Smooth muscle cell (in vitro differentiated cells): ENCODE measurements around the gene FBXL14. TPM values are rescaled to one million over a fixed set of nuclear protein-coding genes. Genes with fewer than 3 reads are reported as not detected.

ENCODE experiments used
- DNase-seq: peaks from one replicate; lab custom pipeline; 2025; ENCODE audit not compliant: unreplicated experiment; lab: John Stamatoyannopoulos, UW
- H2AFZ ChIP-seq: fragments of 200-600 bp; sonication (generic); 2 replicates; pipeline ENCODE4 v1.6.0; 2016; ENCODE audit warnings: antibody characterized with exemption, low read depth, mild to moderate bottlenecking
- H3F3A ChIP-seq: fragments of 200-600 bp; sonication (generic); 2 replicates; pipeline ENCODE4 v1.6.0; 2017; ENCODE audit warnings: antibody characterized with exemption, low read depth
- H3K27ac ChIP-seq: fragments of 200-600 bp; sonication (generic); 2 replicates; pipeline ENCODE4 v1.5.1; 2016; ENCODE audit warnings: low read depth, mild to moderate bottlenecking
- H3K27me3 ChIP-seq: fragments of 200-600 bp; sonication (generic); 2 replicates; pipeline ENCODE4 v1.6.1; 2016; ENCODE audit warnings: low read depth, mild to moderate bottlenecking
- H3K36me3 ChIP-seq: fragments of 200-600 bp; sonication (generic); 2 replicates; pipeline ENCODE4 v1.5.1; 2016; ENCODE audit warnings: low read depth
- H3K4me1 ChIP-seq: fragments of 200-600 bp; sonication (generic); 2 replicates; pipeline ENCODE4 v1.5.1; 2016; ENCODE audit warnings: low read depth
- H3K4me2 ChIP-seq: fragments of 200-600 bp; sonication (generic); 2 replicates; pipeline ENCODE4 v1.6.0; 2016; ENCODE audit warnings: mild to moderate bottlenecking
- H3K4me3 ChIP-seq: fragments of 200-600 bp; sonication (generic); 2 replicates; pipeline ENCODE4 v1.5.1; 2016; ENCODE audit warnings: mild to moderate bottlenecking
- H3K79me2 ChIP-seq: fragments of 200-600 bp; sonication (generic); 2 replicates; pipeline ENCODE4 v1.6.0; 2016; ENCODE audit warnings: low read depth, mild to moderate bottlenecking
- H3K9ac ChIP-seq: fragments of 200-600 bp; sonication (generic); 2 replicates; pipeline ENCODE4 v1.6.0; 2016; ENCODE audit warnings: low read depth
- H3K9me3 ChIP-seq: fragments of 200-600 bp; sonication (generic); replicated peaks from 2 replicates; pipeline ENCODE4 v1.5.1; 2016; ENCODE audit warnings: low read depth
- H4K20me1 ChIP-seq: fragments of 200-600 bp; sonication (generic); 2 replicates; pipeline ENCODE4 v1.6.0; 2016; ENCODE audit warnings: low read depth
- WGBS: methylation state at CpG from one replicate; pipeline ENCODE4 v1.1.7; 2016; ENCODE audit warnings: low lambda C conversion rate; 5-methylcytosine and 5-hydroxymethylcytosine counted together
- polyA plus RNA-seq: library from polyadenylated mRNA; unstranded; fragments of >200 nt; fragmentation: Nextera tagmentation; extraction: Ambion mirVana; gene quantifications from 2 replicates; pipeline ENCODE4 v1.2.1, GENCODE V29; 2016
- total RNA-seq: library from RNA; depleted of rRNA; stranded (reverse); fragments of >200 nt; gene quantifications from 2 replicates; pipeline ENCODE4 v1.2.3, GENCODE V29; 2014
- TF ChIP-seq, protein P1 (sequence below): fragments of 200-600 bp; sonication (generic); IDR thresholded peaks from 2 replicates; pipeline ENCODE4 v1.5.1; 2017; ENCODE audit warnings: borderline replicate concordance, mild to moderate bottlenecking, antibody characterized with exemption; ENCODE audit not compliant: insufficient read depth, poor library complexity, severe bottlenecking

The FBXL14 gene
- total and polyA plus RNA-seq, 2 experiments from 2014 or later, result 5.0 to 9.3 TPM

GRCh38 chr12:1630133-1630826 lies 35.9 kb upstream of the FBXL14 start:
- Histone ChIP-seq H2AFZ (no peak overlapping the region), H3K27ac (no peak overlapping the region), H3K36me3 (no peaks in the 10 kb centered on the region), H3F3A (no peaks in the 10 kb centered on the region), H4K20me1 (peaks cover 38% of the 10 kb centered on the region), H3K9me3 (no peaks in the 10 kb centered on the region), H3K4me1 (peaks cover 27% of the 10 kb centered on the region), H3K4me2 (peak overlapping the region; percentile 90), H3K27me3 (peaks cover 38% of the 10 kb centered on the region), H3K9ac (no peak overlapping the region), H3K4me3 (peak overlapping the region; percentile 53), H3K79me2 (no peaks in the 10 kb centered on the region)
- TF ChIP-seq, protein P1, sequence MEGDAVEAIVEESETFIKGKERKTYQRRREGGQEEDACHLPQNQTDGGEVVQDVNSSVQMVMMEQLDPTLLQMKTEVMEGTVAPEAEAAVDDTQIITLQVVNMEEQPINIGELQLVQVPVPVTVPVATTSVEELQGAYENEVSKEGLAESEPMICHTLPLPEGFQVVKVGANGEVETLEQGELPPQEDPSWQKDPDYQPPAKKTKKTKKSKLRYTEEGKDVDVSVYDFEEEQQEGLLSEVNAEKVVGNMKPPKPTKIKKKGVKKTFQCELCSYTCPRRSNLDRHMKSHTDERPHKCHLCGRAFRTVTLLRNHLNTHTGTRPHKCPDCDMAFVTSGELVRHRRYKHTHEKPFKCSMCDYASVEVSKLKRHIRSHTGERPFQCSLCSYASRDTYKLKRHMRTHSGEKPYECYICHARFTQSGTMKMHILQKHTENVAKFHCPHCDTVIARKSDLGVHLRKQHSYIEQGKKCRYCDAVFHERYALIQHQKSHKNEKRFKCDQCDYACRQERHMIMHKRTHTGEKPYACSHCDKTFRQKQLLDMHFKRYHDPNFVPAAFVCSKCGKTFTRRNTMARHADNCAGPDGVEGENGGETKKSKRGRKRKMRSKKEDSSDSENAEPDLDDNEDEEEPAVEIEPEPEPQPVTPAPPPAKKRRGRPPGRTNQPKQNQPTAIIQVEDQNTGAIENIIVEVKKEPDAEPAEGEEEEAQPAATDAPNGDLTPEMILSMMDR, result peak; percentile 8
- WGBS, result 2% methylated on average over 44 of the region's 58 CpGs
- no peak for DNase-seq

GRCh38 chr12:1629338-1630132 lies 35.2 kb upstream of the FBXL14 start:
- WGBS, result 1% methylated on average over 21 of the region's 32 CpGs
- no peak overlapping the region for H3K27ac ChIP-seq
- no peak overlapping the region for H3K9ac ChIP-seq
- H3K9me3 ChIP-seq, result no peaks in the 10 kb centered on the region
- H3K4me3 ChIP-seq, result peak overlapping the region; percentile 53
- peaks cover 38% of the 10 kb centered on the region for H4K20me1 ChIP-seq
- no peaks in the 10 kb centered on the region for H3F3A ChIP-seq
- no peaks in the 10 kb centered on the region for H3K79me2 ChIP-seq
- H3K4me1 ChIP-seq, result peaks cover 27% of the 10 kb centered on the region
- peaks cover 38% of the 10 kb centered on the region for H3K27me3 ChIP-seq
- no peak for DNase-seq
- H3K4me2 ChIP-seq, result peak overlapping the region; percentile 90
- H2AFZ ChIP-seq, result no peak overlapping the region
- TF ChIP-seq, protein P1, result peak; percentile 10
- H3K36me3 ChIP-seq, result no peaks in the 10 kb centered on the region

GRCh38 chr12:1628666-1629337 lies 34.4 kb upstream of the FBXL14 start, which contains the start of gene WNT5B:
Gene WNT5B, plus strand, starts transcription at chr12:1629231. Its CDS starts 2,124 bp downstream, at chr12:1631355.
- Histone ChIP-seq H3K4me1 (peaks cover 27% of the 10 kb centered on the region), H3K79me2 (no peaks in the 10 kb centered on the region), H3K9ac (no peak within 1 kb of the TSS), H3K36me3 (no peaks in the 10 kb centered on the region), H3K4me2 (peak within 1 kb of the TSS; percentile 90), H3K27ac (no peak within 1 kb of the TSS), H3K27me3 (peaks cover 38% of the 10 kb centered on the region), H3F3A (no peaks in the 10 kb centered on the region), H4K20me1 (peaks cover 38% of the 10 kb centered on the region), H2AFZ (no peak within 1 kb of the TSS), H3K9me3 (no peaks in the 10 kb centered on the region), H3K4me3 (peak within 1 kb of the TSS; percentile 53)
- TF ChIP-seq, protein P1, result no peak
- WGBS, result 15% methylated on average over 17 of the region's 17 CpGs
- no peak for DNase-seq
